PC-3 (cell line): ENCODE results near the gene KSR2. TPM values are rescaled to one million over a fixed set of nuclear protein-coding genes. Genes with fewer than 3 reads are reported as not detected.

Experiments
- ATAC-seq: fragments of 200-7000 bp; cut with Tn5 transposase; 2 replicates; pipeline ENCODE4 v1.9.1; 2020; ENCODE audit warnings: mild to moderate bottlenecking, moderate library complexity
- BruUV-seq: library from RNA; stranded (reverse); fragments of 400-500 nt; replicated peaks from 2 replicates; lab custom pipeline; 2021; lab: Mats Ljungman, UMichigan
- CTCF ChIA-PET: fragments of 300-600 bp; sonication (Branson Sonifier 250); formaldehyde crosslinking; loops from one replicate; lab custom pipeline; 2022; ENCODE audit warnings: antibody characterized with exemption; lab: Charles Lee
- POLR2A ChIA-PET: fragments of 300-600 bp; sonication (Branson Sonifier 250); formaldehyde crosslinking; loops from one replicate; lab custom pipeline; 2022; ENCODE audit warnings: antibody characterized with exemption; ENCODE audit not compliant: unreplicated experiment; lab: Charles Lee
- DNase-seq: peaks from one replicate; pipeline ENCODE4 v3.0.0-alpha.2; 2015
- H2AFZ ChIP-seq: fragments of 300-600 bp; sonication (generic); 2 replicates; pipeline ENCODE4 v1.6.0; 2016; ENCODE audit warnings: antibody characterized with exemption, low read length
- H3F3A ChIP-seq: fragments of 300-600 bp; sonication (generic); one replicate; pipeline ENCODE4 v1.6.0; 2017; ENCODE audit warnings: antibody characterized with exemption, low read length, control low read depth, mild to moderate bottlenecking; ENCODE audit not compliant: unreplicated experiment
- H3K27ac ChIP-seq: fragments of 300-600 bp; sonication (generic); 2 replicates; pipeline ENCODE4 v1.5.1; 2016; ENCODE audit warnings: mild to moderate bottlenecking, low read length
- H3K27me3 ChIP-seq: fragments of 300-600 bp; sonication (generic); 2 replicates; pipeline ENCODE4 v1.6.1; 2016; ENCODE audit warnings: low read length, mixed read lengths
- H3K36me3 ChIP-seq: fragments of 300-600 bp; sonication (generic); 2 replicates; pipeline ENCODE4 v1.6.1; 2016; ENCODE audit warnings: low read depth, mixed run types, low read length, mixed read lengths
- H3K4me1 ChIP-seq: fragments of 300-600 bp; sonication (generic); 2 replicates; pipeline ENCODE4 v1.5.1; 2016; ENCODE audit warnings: low read length; ENCODE audit not compliant: insufficient read depth
- H3K4me2 ChIP-seq: fragments of 300-600 bp; sonication (generic); 2 replicates; pipeline ENCODE4 v1.6.0; 2016; ENCODE audit warnings: low read length
- H3K4me3 ChIP-seq: fragments of 300-600 bp; sonication (generic); 2 replicates; pipeline ENCODE4 v1.5.1; 2016; ENCODE audit warnings: mild to moderate bottlenecking, low read length, mixed read lengths
- H3K79me2 ChIP-seq: fragments of 300-600 bp; sonication (generic); 2 replicates; pipeline ENCODE4 v1.6.1; 2017; ENCODE audit warnings: low read length, mixed read lengths
- H3K9ac ChIP-seq: fragments of 300-600 bp; sonication (generic); 2 replicates; pipeline ENCODE4 v1.6.0; 2016; ENCODE audit warnings: mild to moderate bottlenecking, low read length
- H3K9me2 ChIP-seq: fragments of 300-600 bp; sonication (generic); replicated peaks from 2 replicates; pipeline ENCODE4 v1.6.1; 2016; ENCODE audit warnings: mixed run types, low read length, mixed read lengths
- H3K9me3 ChIP-seq: fragments of 300-600 bp; sonication (generic); 2 replicates; pipeline ENCODE4 v1.6.1; 2016; ENCODE audit warnings: low read length, mixed read lengths
- H4K20me1 ChIP-seq: fragments of 300-600 bp; sonication (generic); 2 replicates; pipeline ENCODE4 v1.6.1; 2016; ENCODE audit warnings: low read length, mixed read lengths
- EZH2 ChIP-seq: fragments of 300-600 bp; sonication (generic); IDR thresholded peaks from one replicate; pipeline ENCODE4 v1.6.1; 2017; ENCODE audit warnings: antibody characterized with exemption, mild to moderate bottlenecking, low read length; ENCODE audit not compliant: unreplicated experiment
- EZH2phosphoT487 ChIP-seq: fragments of 300-600 bp; sonication (generic); IDR thresholded peaks from 2 replicates; pipeline ENCODE4 v1.6.1; 2018; ENCODE audit warnings: mild to moderate bottlenecking, antibody characterized with exemption, low read length, borderline replicate concordance
- intact Hi-C: fragments of 100-400 bp; cut with micrococcal nuclease; formaldehyde crosslinking; loops from 2 replicates; pipeline ENCODE4 v1.9.0; 2023
- total RNA-seq: library from RNA; depleted of rRNA; stranded (reverse); fragments of >200 nt; gene quantifications from 2 replicates; pipeline ENCODE4 v1.2.3, GENCODE V29; 2014
- TF ChIP-seq, protein P1 (sequence below): fragments of 300-600 bp; sonication (generic); conservative IDR thresholded peaks from 2 replicates; pipeline ENCODE4 v1.5.1; 2017; ENCODE audit warnings: antibody characterized with exemption, low read depth, mild to moderate bottlenecking, low read length

The KSR2 gene
- total RNA-seq, 1 experiment from 2014 or later = 0.80 TPM

DNA sequence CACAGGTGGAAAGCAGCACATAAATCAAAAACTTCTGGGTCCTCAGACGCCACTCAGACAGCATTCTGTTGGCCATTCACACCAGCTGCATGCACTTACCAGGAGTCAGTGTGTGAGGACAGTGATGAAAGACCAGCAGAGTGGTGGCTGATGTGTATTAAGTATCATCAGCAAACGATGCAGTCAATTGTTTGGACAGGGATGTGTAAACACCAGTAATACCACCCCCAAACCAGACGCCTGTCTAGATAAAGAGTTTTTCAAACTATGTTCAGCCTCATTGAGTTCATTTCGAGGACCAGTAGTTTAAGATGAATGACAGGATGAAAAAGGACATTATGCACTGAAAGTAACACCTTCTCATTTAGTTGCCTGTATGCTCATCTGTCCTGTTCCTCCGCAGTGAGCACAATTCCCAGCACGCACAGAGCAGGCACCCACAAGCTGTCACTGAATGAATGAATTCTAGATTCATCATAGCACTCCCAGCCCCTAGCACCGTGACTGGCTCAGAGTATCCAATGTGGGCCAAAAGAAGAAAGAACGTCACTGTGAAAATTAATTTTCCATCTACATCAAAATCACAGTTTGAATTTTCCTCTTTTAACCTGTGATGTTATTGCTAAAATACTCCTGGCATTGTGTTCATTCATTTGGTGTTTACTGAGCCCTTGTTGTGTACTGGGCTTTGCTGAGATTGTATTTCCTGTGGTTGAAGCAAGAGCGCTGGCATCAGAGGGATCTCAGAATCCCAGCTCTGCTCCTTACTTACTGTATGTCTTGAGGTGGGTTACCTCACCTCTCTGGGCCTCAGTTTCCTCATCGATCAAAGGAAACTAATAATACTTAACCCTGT, 482.6 kb downstream of the KSR2 start:
- no peak overlapping the region for H3K4me3 ChIP-seq
- CTCF ChIA-PET = no interaction called here
- H3K27me3 ChIP-seq = no peaks in the 10 kb centered on the region
- peak; percentile 45 for DNase-seq
- H4K20me1 ChIP-seq = no peaks in the 10 kb centered on the region
- H3K4me1 ChIP-seq = peaks cover 34% of the 10 kb centered on the region
- H3K9me3 ChIP-seq = no peaks in the 10 kb centered on the region
- H2AFZ ChIP-seq = no peak overlapping the region
- no peaks in the 10 kb centered on the region for H3K79me2 ChIP-seq
- intact Hi-C loops = loop anchor here (2.0 to 5.0 kb wide), 3 partner anchors 39 to 351 kb away; no protein-coding TSS in a partner anchor
- H3K9ac ChIP-seq = peak overlapping the region; percentile 11; the same call in 1 of the 2 replicates
- no peaks in the 10 kb centered on the region for H3F3A ChIP-seq
- BruUV-seq = no TSS peak
- no peaks in the 10 kb centered on the region for H3K9me2 ChIP-seq
- peak overlapping the region; percentile 17 for H3K4me2 ChIP-seq
- no peaks in the 10 kb centered on the region for H3K36me3 ChIP-seq
- ATAC-seq = no peak; the same call in 1 of the 2 replicates
- POLR2A ChIA-PET = no interaction called here
- peak overlapping the region; percentile 67 for H3K27ac ChIP-seq
- TF ChIP-seq EZH2 (no peak), EZH2phosphoT487 (no peak)
- TF ChIP-seq, protein P1, sequence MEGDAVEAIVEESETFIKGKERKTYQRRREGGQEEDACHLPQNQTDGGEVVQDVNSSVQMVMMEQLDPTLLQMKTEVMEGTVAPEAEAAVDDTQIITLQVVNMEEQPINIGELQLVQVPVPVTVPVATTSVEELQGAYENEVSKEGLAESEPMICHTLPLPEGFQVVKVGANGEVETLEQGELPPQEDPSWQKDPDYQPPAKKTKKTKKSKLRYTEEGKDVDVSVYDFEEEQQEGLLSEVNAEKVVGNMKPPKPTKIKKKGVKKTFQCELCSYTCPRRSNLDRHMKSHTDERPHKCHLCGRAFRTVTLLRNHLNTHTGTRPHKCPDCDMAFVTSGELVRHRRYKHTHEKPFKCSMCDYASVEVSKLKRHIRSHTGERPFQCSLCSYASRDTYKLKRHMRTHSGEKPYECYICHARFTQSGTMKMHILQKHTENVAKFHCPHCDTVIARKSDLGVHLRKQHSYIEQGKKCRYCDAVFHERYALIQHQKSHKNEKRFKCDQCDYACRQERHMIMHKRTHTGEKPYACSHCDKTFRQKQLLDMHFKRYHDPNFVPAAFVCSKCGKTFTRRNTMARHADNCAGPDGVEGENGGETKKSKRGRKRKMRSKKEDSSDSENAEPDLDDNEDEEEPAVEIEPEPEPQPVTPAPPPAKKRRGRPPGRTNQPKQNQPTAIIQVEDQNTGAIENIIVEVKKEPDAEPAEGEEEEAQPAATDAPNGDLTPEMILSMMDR = no peak

DNA sequence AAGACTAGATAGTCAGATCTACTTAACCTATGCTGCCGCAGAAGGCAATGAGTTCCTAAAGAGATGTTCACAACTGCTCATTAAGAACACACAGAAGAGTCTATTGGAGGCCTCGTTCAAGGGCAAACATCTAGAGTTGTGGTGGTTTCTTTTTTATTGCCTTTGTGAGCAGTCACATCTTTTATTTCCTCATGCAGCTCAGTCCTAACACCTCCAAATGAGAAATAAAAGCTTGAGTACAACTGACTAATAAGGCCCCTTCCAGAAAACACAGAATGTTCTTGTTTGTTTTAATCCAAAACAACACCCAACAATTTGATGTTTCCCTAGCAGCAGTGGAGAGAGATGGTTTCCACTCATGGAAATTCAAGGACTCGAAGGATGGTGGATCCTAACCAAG, 483.9 kb downstream of the KSR2 start:
- H3K4me2 ChIP-seq = no peak overlapping the region
- H4K20me1 ChIP-seq = no peaks in the 10 kb centered on the region
- H3K9me3 ChIP-seq = no peaks in the 10 kb centered on the region
- no TSS peak for BruUV-seq
- ChIA-PET POLR2A (no interaction called here), CTCF (no interaction called here)
- TF ChIP-seq EZH2 (no peak), EZH2phosphoT487 (no peak)
- TF ChIP-seq, protein P1 = no peak
- H3F3A ChIP-seq = no peaks in the 10 kb centered on the region
- peaks cover 35% of the 10 kb centered on the region for H3K4me1 ChIP-seq
- intact Hi-C loops = loop anchor here (5.0 kb wide), 1 partner anchor 118 kb away; no protein-coding TSS in a partner anchor
- no peak for DNase-seq
- no peaks in the 10 kb centered on the region for H3K79me2 ChIP-seq
- H3K4me3 ChIP-seq = no peak overlapping the region
- no peak overlapping the region for H3K27ac ChIP-seq
- no peak overlapping the region for H2AFZ ChIP-seq
- no peak for ATAC-seq
- no peaks in the 10 kb centered on the region for H3K36me3 ChIP-seq
- H3K27me3 ChIP-seq = no peaks in the 10 kb centered on the region
- H3K9ac ChIP-seq = no peak overlapping the region
- no peaks in the 10 kb centered on the region for H3K9me2 ChIP-seq

DNA sequence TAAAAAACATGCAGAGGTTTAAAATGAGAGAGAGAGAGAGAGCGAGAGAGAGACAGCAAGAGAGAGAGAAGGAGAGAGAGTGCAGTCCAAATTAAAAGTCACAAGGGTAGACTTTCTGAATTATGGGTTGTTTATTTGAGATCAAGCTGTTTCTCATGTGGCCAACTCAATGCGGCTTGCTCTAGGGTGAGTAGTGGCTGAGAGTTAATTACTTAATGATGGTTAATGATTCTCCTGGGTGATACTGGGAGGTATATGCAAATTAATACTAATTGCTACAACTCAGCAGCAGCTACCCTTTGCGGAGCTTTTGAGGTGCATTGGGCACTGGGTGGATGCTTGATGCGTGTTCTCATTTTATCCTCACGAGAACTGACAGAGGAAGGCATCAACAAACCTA, 485.3 kb downstream of the KSR2 start:
- TF ChIP-seq, protein P1 = no peak
- no peak for TF ChIP-seq EZH2
- no peak for TF ChIP-seq EZH2phosphoT487
- H3K36me3 ChIP-seq = no peaks in the 10 kb centered on the region
- CTCF ChIA-PET = no interaction called here
- no peak overlapping the region for H3K4me3 ChIP-seq
- no peak overlapping the region for H3K9ac ChIP-seq
- peaks cover 35% of the 10 kb centered on the region for H3K4me1 ChIP-seq
- no peaks in the 10 kb centered on the region for H3F3A ChIP-seq
- no peak overlapping the region for H3K4me2 ChIP-seq
- no peak overlapping the region for H3K27ac ChIP-seq
- H3K9me3 ChIP-seq = no peaks in the 10 kb centered on the region
- no peaks in the 10 kb centered on the region for H3K9me2 ChIP-seq
- ATAC-seq (no peak), DNase-seq (no peak)
- intact Hi-C loops = no loop called here
- BruUV-seq = no TSS peak
- no peaks in the 10 kb centered on the region for H3K27me3 ChIP-seq
- no peaks in the 10 kb centered on the region for H4K20me1 ChIP-seq
- POLR2A ChIA-PET = no interaction called here
- no peaks in the 10 kb centered on the region for H3K79me2 ChIP-seq
- H2AFZ ChIP-seq = no peak overlapping the region
